ENCODE data around the gene WASHC2A. TPM values are rescaled to one million over a fixed set of nuclear protein-coding genes. Genes with fewer than 3 reads are reported as not detected.
"Not testable (repeated sequence)": the region's sequence is repeated elsewhere in the genome, so short reads cannot be mapped to it uniquely, and the experiment has no call there.

WASHC2A gene
- total and polyA plus RNA-seq, 4 donors: 5.3 to 18.8 (median 11.1) TPM

DNA sequence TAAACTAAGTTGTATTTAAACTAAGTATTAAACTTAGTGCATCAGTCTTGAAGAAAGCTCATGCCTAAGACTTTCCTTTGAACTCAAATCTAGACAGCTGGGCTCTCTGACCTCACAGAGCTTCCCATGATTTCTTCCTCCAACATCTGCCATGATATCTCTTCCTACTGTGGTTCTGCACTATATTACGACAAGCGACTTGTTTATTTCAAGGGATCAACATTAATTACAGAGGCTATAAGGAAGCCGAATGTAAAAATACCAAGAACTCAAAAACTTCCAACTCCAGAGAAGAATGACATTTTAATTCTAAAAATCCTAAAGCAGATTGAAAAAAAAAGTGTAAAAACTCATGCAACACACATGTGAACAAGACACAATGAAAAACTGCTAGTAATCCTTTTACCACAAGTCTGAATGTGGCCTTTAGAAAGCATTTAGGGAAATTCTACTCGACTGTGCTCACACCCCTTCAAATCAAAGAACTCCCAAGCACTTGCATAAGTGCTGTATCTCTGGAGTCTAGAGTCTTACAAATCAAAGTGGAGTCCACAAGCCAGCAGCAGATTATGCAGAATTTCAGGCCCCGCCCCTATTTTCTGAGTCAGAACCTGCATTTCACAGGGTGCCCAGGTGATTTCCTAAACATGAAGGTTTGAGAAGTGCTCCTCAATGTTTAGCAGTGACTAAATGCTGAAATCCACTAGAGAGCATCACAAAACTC, 22.7 kb upstream of the WASHC2A start:
- Histone ChIP-seq H3K4me3 (ENCODE audit: low read depth in 1 of 3, low read length in 3 of 3) (no peak overlapping the region), H3K36me3 (ENCODE audit: control insufficient read depth in 4 of 4, insufficient read depth in 3 of 4, low read depth in 1 of 4, low read length in 3 of 4) (no peaks in the 10 kb centered on the region), H3K9me3 (ENCODE audit: control insufficient read depth in 4 of 4, low read length in 3 of 4) (no peaks in the 10 kb centered on the region), H3K4me1 (ENCODE audit: control insufficient read depth in 4 of 4, insufficient read depth in 4 of 4, low read length in 3 of 4) (no peaks in the 10 kb centered on the region), H3K27ac (ENCODE audit: low read depth in 1 of 2, low read length in 2 of 2) (no peak overlapping the region), H3K27me3 (ENCODE audit: control insufficient read depth in 4 of 4, insufficient read depth in 4 of 4, low read length in 3 of 4) (no peaks in the 10 kb centered on the region), H3K9ac (ENCODE audit: low read depth in 1 of 2, low read length in 2 of 2) (no peak overlapping the region)
- TF ChIP-seq ZBTB33 (IDR thresholded peaks at IDR 0.05) (no peak), MAX (IDR thresholded peaks at IDR 0.05) (no peak), FOXA1 (IDR thresholded peaks at IDR 0.05) (no peak), JUND (IDR thresholded peaks at IDR 0.05) (no peak), EGR1 (IDR thresholded peaks at IDR 0.05; ENCODE audit: low read depth in 2 of 2) (no peak)
- 72% methylated on average over 5 of the region's 5 CpGs for WGBS
- no peak for DNase-seq (ENCODE audit: low spot score)

GRCh38 chr10:50046457-50046856, 21.3 kb upstream of the WASHC2A start:
- H3K4me3 ChIP-seq (ENCODE audit: low read depth in 1 of 3, low read length in 3 of 3); H3K4me1 ChIP-seq (ENCODE audit: control insufficient read depth in 4 of 4, insufficient read depth in 4 of 4, low read length in 3 of 4); H3K9me3 ChIP-seq (ENCODE audit: control insufficient read depth in 4 of 4, low read length in 3 of 4); H3K27me3 ChIP-seq (ENCODE audit: control insufficient read depth in 4 of 4, insufficient read depth in 4 of 4, low read length in 3 of 4); DNase-seq (ENCODE audit: low spot score); H3K27ac ChIP-seq (ENCODE audit: low read depth in 1 of 2, low read length in 2 of 2); H3K36me3 ChIP-seq (ENCODE audit: control insufficient read depth in 4 of 4, insufficient read depth in 3 of 4, low read depth in 1 of 4, low read length in 3 of 4); H3K9ac ChIP-seq (ENCODE audit: low read depth in 1 of 2, low read length in 2 of 2): not testable (repeated sequence)
- WGBS: 89% methylated on average over 9 of the region's 9 CpGs

DNA sequence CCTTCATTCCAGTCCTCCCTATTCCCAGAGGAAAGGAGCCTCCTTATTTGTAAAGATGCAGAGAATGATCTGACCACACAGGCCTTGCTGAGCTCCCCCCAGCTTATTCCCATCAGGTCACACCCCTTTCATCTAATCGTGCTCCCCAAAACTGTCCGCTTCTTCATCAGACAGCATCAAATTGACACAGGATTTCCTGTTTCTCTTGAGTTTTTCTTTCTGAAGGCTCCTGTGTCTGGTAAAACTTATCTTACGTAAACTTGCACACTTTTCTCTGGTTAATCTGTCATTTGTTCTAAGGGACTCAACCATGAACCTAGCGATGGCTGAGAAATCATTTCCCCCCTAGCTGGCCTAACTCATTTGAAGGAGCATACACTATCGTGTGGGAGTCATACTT, 20.2 kb upstream of the WASHC2A start:
- H3K27me3 ChIP-seq (ENCODE audit: control insufficient read depth in 4 of 4, insufficient read depth in 4 of 4, low read length in 3 of 4); H3K9ac ChIP-seq (ENCODE audit: low read depth in 1 of 2, low read length in 2 of 2); H3K9me3 ChIP-seq (ENCODE audit: control insufficient read depth in 4 of 4, low read length in 3 of 4); H3K4me3 ChIP-seq (ENCODE audit: low read depth in 1 of 3, low read length in 3 of 3); DNase-seq (ENCODE audit: low spot score); H3K4me1 ChIP-seq (ENCODE audit: control insufficient read depth in 4 of 4, insufficient read depth in 4 of 4, low read length in 3 of 4); H3K27ac ChIP-seq (ENCODE audit: low read depth in 1 of 2, low read length in 2 of 2); H3K36me3 ChIP-seq (ENCODE audit: control insufficient read depth in 4 of 4, insufficient read depth in 3 of 4, low read depth in 1 of 4, low read length in 3 of 4): not testable (repeated sequence)
- 82% methylated on average over 5 of the region's 5 CpGs for WGBS

GRCh38 chr10:50051995-50052660, 15.6 kb upstream of the WASHC2A start:
- H3K9me3 ChIP-seq (ENCODE audit: control insufficient read depth in 4 of 4, low read length in 3 of 4); H3K27me3 ChIP-seq (ENCODE audit: control insufficient read depth in 4 of 4, insufficient read depth in 4 of 4, low read length in 3 of 4); H3K4me3 ChIP-seq (ENCODE audit: low read depth in 1 of 3, low read length in 3 of 3); H3K9ac ChIP-seq (ENCODE audit: low read depth in 1 of 2, low read length in 2 of 2); H3K36me3 ChIP-seq (ENCODE audit: control insufficient read depth in 4 of 4, insufficient read depth in 3 of 4, low read depth in 1 of 4, low read length in 3 of 4); H3K4me1 ChIP-seq (ENCODE audit: control insufficient read depth in 4 of 4, insufficient read depth in 4 of 4, low read length in 3 of 4); H3K27ac ChIP-seq (ENCODE audit: low read depth in 1 of 2, low read length in 2 of 2); DNase-seq (ENCODE audit: low spot score): not testable (repeated sequence)
- 55% methylated on average over 3 of the region's 3 CpGs for WGBS
- peak; percentile 35 for TF ChIP-seq SP1 (IDR thresholded peaks at IDR 0.05)
- peak in 1 of 2 donors; percentile 11 for TF ChIP-seq HNF4A (conservative IDR thresholded peaks at IDR 0.05)
- TF ChIP-seq RXRA (IDR thresholded peaks at IDR 0.05): peak; percentile 15 to 37

DNA sequence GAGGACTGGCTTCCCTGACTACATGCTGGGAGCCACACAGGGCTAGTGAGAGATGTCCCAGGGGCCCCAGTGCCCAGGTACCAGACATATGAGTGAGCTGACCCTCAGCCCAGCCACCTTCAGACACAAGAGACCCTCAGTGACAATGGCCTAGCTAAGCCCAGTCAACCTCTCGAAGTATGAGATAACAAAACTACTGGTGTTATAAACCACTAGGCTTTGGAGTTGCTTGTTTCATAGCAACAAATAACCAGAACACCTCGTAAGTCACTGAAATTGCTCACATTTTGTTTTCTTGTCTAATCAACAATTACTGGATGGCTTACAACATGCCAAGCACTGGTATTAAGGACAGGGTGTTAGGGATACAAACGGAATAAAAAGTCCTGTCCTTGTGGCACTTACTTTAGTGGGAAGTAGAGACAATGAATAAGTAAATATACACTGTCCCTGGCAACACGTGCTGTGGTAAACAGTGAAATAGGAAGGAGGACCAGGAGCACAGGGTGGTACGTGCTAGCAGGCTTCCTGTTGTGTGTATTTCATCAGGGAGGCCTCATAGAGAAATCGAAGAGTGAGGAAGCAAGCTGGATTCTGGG, 14.9 kb upstream of the WASHC2A start:
- not testable (repeated sequence) for H3K4me3 ChIP-seq (ENCODE audit: low read depth in 1 of 3, low read length in 3 of 3); H3K9me3 ChIP-seq (ENCODE audit: control insufficient read depth in 4 of 4, low read length in 3 of 4); H3K27me3 ChIP-seq (ENCODE audit: control insufficient read depth in 4 of 4, insufficient read depth in 4 of 4, low read length in 3 of 4); H3K27ac ChIP-seq (ENCODE audit: low read depth in 1 of 2, low read length in 2 of 2); H3K4me1 ChIP-seq (ENCODE audit: control insufficient read depth in 4 of 4, insufficient read depth in 4 of 4, low read length in 3 of 4); H3K36me3 ChIP-seq (ENCODE audit: control insufficient read depth in 4 of 4, insufficient read depth in 3 of 4, low read depth in 1 of 4, low read length in 3 of 4); H3K9ac ChIP-seq (ENCODE audit: low read depth in 1 of 2, low read length in 2 of 2); DNase-seq (ENCODE audit: low spot score)
- 75% methylated on average over 6 of the region's 6 CpGs for WGBS

DNA sequence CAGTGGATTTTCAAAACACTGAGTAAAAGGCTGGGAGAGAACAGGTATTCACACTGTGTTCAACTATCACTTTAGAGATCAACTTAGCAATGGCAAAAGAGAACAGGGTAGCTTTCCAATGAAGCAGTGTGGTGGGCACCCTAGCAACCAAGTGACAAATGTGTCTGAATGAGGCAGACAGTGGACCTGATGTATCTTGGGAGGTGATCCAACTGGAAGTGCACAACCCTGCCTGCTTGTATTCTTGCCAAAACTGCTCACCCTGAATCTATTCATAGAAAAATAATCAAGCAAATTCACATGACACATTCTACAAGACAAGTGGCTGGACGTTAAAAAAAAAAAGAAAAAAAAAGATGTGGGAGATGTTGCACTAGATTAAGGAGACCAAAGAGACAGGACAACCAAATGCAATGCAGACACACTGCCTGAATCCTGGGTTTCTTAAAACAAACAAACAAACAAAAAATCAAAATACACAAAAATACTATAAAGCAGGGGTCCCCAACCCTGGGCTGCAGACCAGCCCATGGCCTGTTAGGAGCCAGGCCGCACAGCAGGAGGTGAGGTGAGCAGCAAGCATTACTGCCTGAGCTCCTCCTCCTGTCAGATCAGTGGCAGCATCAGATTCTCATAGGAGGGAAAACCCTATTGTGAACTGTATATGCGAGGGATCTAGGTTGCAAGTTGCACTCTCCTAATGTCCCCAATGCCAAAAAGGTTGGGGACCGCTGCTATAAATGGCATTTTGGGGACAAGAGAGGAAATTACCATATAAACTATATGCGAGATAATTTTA, 12.1 kb upstream of the WASHC2A start:
- H3K36me3 ChIP-seq (ENCODE audit: control insufficient read depth in 4 of 4, insufficient read depth in 3 of 4, low read depth in 1 of 4, low read length in 3 of 4): not testable (repeated sequence)
- 78% methylated on average over 5 of the region's 5 CpGs for WGBS

More for the DNA sequence above, 12.1 kb upstream of the WASHC2A start:
- not testable (repeated sequence) for H3K9me3 ChIP-seq (ENCODE audit: control insufficient read depth in 4 of 4, low read length in 3 of 4); H3K9ac ChIP-seq (ENCODE audit: low read depth in 1 of 2, low read length in 2 of 2); H3K27me3 ChIP-seq (ENCODE audit: control insufficient read depth in 4 of 4, insufficient read depth in 4 of 4, low read length in 3 of 4); H3K4me1 ChIP-seq (ENCODE audit: control insufficient read depth in 4 of 4, insufficient read depth in 4 of 4, low read length in 3 of 4); DNase-seq (ENCODE audit: low spot score); H3K27ac ChIP-seq (ENCODE audit: low read depth in 1 of 2, low read length in 2 of 2); H3K4me3 ChIP-seq (ENCODE audit: low read depth in 1 of 3, low read length in 3 of 3)
